GM19025 (cell line): ENCODE data around the gene NUF2.
"Not testable (repeated sequence)": the region's sequence is repeated elsewhere in the genome, so short reads cannot be mapped to it uniquely, and the experiment has no call there.

ENCODE experiments used
- ATAC-seq: cut with Tn5 transposase; IDR thresholded peaks from one replicate; pipeline ENCODE4 v1.9.1; 2021; ENCODE audit warnings: mild to moderate bottlenecking, low read depth, moderate library complexity; ENCODE audit not compliant: unreplicated experiment

The NUF2 gene

GRCh38 chr1:163321311-163322305, at the start of gene NUF2:
NUF2 (plus strand) TSS chr1:163321954; CDS start chr1:163326052, 4,098 bp downstream.
- ATAC-seq: peak; percentile 96

DNA sequence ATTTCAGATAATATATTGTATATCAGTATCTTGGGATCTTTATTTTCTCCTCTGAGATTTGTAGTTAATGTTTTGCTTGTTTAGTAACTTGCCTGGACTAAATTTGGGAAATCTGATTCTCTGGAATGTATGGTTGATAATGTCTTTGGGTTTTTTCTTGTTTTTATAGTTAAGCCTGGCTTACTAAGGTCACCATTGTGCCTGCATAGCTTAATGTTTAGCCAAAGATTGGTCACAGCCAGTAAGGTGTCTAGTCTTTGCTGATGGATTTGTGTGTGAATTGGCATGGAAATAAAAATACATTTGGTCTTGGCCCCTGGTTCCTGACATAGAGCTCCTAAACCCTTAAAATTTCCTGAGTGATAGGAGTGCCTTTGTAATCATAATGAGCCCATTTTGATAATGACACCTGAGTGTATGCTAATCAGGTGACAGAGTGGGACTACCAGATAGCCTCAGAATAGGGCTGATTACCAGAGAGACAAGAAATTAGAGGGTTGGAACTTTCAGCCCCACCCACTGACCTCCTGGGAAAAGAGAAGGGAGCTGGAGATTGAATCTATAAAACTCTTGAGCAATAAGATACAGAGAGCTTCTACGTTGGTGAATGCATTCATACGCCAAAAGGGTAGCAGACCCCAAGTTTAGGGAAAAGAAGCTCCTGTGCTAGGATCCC, 47.9 kb upstream of the NUF2 start:
- ATAC-seq: no peak

GRCh38 chr1:163275222-163275621, 46.5 kb upstream of the NUF2 start:
- ATAC-seq: no peak

- ATAC-seq: no peak
Measured at GRCh38 chr1:163278602-163279001, 43.2 kb upstream of the NUF2 start.

- ATAC-seq: not testable (repeated sequence)
Measured at GRCh38 chr1:163284867-163285266, 36.9 kb upstream of the NUF2 start.

DNA sequence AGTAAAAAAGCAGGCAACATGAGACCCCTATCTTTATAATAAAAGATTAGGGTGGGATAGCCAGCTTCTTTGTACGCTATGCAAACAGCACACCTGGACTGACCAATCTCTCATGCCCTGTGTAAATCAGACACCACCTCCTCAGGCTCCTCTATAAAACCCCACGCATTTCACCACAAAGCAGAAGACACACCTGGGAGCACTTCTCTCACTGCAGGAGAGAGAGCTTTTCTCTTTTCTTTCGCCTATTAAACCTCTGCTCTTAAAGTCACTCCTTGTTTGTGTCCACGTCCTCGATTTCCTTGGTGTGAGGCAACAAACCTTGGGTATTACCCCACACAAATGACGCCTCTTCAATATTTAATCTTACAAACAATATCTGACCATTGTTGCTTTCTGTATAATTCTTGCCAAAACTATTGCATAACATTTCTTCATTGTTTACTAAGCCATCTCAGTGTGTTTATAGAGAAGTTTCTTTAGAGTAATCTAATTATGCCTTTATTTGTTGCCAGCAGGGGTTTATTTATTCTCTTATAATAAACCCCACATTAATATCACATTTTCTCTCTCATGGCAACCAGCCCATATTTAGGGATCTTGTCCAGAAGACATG, 31.6 kb upstream of the NUF2 start:
- ATAC-seq: no peak

- no peak for ATAC-seq
Measured at GRCh38 chr1:163291461-163291860, 30.3 kb upstream of the NUF2 start.

DNA sequence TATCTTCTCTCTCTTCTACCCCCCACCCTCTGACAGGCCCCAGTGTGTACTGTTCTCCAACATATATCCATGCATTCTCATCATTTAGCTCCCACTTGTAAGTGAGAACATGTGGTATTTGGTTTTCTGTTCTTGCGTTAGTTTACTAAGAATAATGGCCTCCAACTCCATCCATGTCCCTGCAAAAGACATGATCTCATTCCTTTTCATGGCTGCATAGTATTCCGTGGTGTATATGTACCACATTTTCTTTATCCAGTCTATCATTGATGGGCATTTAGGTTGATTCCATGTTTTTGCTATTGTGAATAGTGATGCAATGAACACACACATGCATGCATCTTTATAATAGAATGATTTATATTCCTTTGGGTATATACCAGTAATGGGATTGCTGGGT, 29.6 kb upstream of the NUF2 start:
- ATAC-seq: not testable (repeated sequence)

- ATAC-seq: not testable (repeated sequence)
Measured at GRCh38 chr1:163293497-163293896, 28.3 kb upstream of the NUF2 start.

DNA sequence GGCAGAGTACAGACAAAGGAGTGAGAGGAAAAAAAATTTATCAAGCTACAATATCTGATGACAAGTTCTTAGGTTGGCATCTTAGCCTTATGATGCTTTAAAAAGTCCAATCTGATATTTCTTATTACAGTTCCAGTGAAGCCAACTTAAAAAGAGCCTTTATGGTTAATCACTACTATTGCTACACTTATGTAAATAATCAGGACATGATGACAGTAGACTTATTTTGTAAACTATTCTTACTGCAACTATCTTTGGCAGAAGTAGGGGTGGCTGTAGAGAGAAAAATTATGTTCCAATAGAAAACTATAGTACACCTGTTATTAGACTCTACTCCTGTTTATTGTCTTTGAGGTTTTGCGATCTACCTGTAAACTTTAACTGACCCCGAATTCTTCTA, 25.8 kb upstream of the NUF2 start:
- ATAC-seq: no peak

GRCh38 chr1:163296504-163297263, 25.1 kb upstream of the NUF2 start:
- ATAC-seq: no peak

DNA sequence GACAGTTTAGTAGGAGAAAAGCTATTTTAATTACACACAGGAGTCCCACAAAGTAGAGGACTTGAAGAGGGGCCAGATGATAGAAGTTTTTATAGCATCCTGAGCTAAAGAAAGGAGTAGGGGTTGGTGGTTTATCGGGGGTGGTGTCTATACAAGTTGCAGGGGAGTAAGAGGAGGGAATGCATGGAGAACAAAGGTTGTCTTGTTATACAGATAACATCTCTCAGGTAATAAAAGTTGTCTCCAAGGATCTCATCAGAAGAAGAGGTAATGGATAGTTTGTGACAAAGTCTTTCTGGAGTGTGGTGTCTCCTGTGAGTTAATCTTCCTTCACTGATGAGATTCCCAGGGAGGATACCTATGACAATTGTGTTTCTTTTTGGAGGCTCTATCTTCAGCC, 23.4 kb upstream of the NUF2 start:
- ATAC-seq: no peak

DNA sequence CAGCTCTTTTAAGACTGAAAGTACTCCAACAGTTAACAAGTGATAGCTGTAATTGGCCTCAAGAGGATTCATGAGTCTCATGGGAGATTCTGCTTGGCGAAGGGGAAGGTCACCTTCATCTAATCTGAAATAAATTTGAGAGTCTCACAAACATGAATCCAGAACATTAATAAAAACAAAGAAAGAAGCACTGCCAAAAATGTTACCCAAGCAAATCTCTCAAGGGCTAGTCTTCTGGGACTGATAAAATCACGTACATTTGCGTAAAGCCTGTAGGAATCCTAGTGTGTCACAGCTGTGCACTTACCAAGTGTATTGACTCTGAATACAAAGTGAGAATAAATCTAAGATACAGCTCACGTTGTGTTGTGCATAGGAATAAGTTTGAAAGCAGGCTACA, 21.2 kb upstream of the NUF2 start:
- ATAC-seq: no peak

DNA sequence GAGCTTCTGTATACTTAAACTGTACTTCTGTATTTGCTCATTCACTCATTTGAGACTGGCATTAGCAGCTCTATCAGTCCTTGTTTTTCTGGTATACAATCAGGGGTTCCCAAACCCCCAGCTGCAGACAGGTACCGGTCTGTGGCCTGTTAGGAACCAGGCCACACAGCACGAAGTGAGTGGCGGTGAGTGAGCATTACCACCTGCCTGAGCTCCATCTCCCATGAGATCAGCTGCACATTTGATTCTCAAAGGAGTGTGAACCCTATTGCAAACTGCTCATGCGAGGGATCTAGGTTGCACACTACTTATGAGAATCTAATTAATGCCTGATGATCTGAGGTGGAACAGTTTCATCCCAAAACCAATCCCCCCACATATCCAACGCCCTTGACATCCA, 18.2 kb upstream of the NUF2 start:
- no peak for ATAC-seq

- ATAC-seq: no peak
Measured at GRCh38 chr1:163305441-163305840, 16.3 kb upstream of the NUF2 start.

DNA sequence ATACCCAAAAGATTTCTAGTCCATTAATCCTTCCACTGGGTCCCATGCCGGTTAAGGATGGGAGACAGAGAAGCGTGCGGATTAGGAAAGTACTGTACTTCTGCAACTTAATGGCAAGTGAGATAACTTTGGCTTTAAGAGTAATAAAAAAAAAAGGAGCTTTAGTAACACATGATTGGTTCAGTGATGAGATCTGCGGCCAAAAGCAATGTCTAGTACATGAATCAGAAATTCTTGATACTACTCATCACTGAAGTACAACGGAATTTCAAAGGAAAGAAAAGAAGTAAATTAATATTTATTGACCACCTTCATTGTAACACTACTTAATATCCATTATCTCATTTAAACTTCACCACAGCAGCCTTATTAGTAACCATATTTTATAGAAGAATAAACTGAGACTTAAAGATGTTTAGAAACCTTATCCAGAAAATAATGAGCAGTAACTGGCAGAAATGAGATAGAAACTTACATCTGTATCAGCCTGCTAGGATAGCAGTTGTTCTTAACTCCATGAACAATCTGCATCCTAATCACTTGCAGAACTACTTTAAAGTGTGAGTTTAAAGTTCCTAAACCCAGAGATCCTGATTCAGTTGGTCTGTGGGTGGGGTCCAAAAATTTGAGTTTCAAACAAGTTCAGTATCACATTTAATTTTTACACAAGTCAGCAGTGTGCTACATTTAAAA, 14.1 kb upstream of the NUF2 start:
- ATAC-seq: no peak

DNA sequence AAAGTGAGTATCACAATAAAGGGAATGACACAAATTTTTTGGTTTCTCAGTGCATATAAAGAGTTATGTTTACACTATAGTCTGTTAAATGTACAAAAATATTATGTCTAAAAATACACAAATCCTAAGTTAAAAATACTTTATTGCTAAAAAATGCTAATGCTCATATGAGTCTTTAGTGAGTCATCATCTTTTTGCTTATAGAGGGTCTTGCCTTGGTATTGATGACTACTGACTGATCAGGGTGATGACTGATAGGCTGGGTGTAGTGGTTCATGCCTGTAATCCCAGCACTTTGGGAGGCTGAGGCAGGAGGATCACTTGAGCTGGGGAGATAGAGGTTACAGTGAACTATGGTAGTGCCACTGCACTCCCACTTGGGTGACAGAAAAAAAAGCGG, 12.9 kb upstream of the NUF2 start:
- ATAC-seq: no peak

- ATAC-seq: no peak
Measured at GRCh38 chr1:163315773-163316374, 5.9 kb upstream of the NUF2 start.

- no peak for ATAC-seq
Measured at GRCh38 chr1:163320891-163321290, 863 bp upstream of the NUF2 start.
